Thymus (tissue), 11 donors: ENCODE measurements around the gene DNAJC16. TPM values are rescaled to one million over a fixed set of nuclear protein-coding genes. Genes with fewer than 3 reads are reported as not detected.
"Not testable (repeated sequence)": the region's sequence is repeated elsewhere in the genome, so short reads cannot be mapped to it uniquely, and the experiment has no call there.

Experiments
- DNase-seq, 9 donors: peaks; one replicate each; pipeline ENCODE4 v3.0.0-alpha.2; 2013; ENCODE audit warnings: low spot score in 9 of 9, low read depth in 6 of 9, missing footprints in 1 of 9
- H3K27ac ChIP-seq, 2 donors: one replicate each; pipeline ENCODE4 v1.5.1; 2013; ENCODE audit warnings: control low read depth in 1 of 2, low read depth in 1 of 2, low read length in 1 of 2, mild to moderate bottlenecking in 1 of 2, moderate library complexity in 1 of 2
- H3K27me3 ChIP-seq, 2 donors: one replicate each; pipeline ENCODE4 v1.5.1; 2013; ENCODE audit warnings: low read length in 1 of 2; ENCODE audit not compliant: control insufficient read depth in 2 of 2, insufficient read depth in 1 of 2
- H3K36me3 ChIP-seq, 2 donors: one replicate each; pipeline ENCODE4 v1.5.1; 2013; ENCODE audit warnings: low read length in 1 of 2, mild to moderate bottlenecking in 1 of 2, moderate library complexity in 1 of 2; ENCODE audit not compliant: control insufficient read depth in 2 of 2, insufficient read depth in 2 of 2
- H3K4me1 ChIP-seq, 2 donors: one replicate each; pipeline ENCODE4 v1.5.1; 2013; ENCODE audit warnings: low read length in 2 of 2; ENCODE audit not compliant: control insufficient read depth in 2 of 2, insufficient read depth in 2 of 2
- H3K4me3 ChIP-seq, 2 donors: one replicate each; pipeline ENCODE4 v1.5.1; 2013; ENCODE audit warnings: low read length in 2 of 2, control low read depth in 1 of 2, mild to moderate bottlenecking in 1 of 2
- H3K9me3 ChIP-seq, 2 donors: one replicate each; pipeline ENCODE4 v1.5.1; 2013; ENCODE audit warnings: low read length in 1 of 2, mild to moderate bottlenecking in 1 of 2; ENCODE audit not compliant: control insufficient read depth in 2 of 2, insufficient read depth in 1 of 2
- WGBS: extraction: QIAGEN DNeasy Blood & Tissue Kit; methylation state at CpG from one replicate; pipeline ENCODE4 v1.1.7; 2013; 5-methylcytosine and 5-hydroxymethylcytosine counted together
- polyA plus RNA-seq: library from polyadenylated mRNA; stranded (reverse); fragments of 200-250 nt; gene quantifications from one replicate; pipeline ENCODE4 v1.2.3, GENCODE V29; 2013
- total RNA-seq: library from RNA; stranded (reverse); fragments of 120-200 nt; gene quantifications from one replicate; pipeline ENCODE4 v1.2.4, GENCODE V29; 2013
- donor health status: healthy.

Gene DNAJC16
- total and polyA plus RNA-seq, 2 donors, result 6.5 to 8.4 TPM

DNA sequence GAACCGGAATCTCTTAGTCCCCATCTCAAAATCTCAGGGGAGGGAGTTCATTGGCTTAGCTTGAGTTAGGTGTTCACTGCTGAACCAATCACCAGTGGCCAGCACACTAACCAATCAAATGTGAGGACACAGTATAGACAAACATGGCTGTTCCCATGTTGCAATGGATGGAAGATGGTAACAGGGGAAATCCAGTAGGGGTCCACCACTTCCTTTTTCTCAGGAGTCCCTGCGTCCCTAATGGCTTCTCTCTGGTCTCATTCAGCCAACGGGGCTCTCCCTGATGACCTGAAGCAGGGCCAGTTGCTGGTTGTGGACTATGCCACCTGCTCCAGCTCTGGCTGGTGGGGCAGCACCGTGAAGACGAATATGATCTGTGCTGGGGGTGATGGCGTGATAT lies 41.0 kb upstream of the DNAJC16 start:
- H3K36me3 ChIP-seq, result no peaks in the 10 kb centered on the region
- H3K4me3 ChIP-seq, result no peak overlapping the region
- WGBS, result 99% methylated on average over 6 of the region's 6 CpGs
- no peaks in the 10 kb centered on the region for H3K27me3 ChIP-seq
- no peak for DNase-seq
- no peaks in the 10 kb centered on the region for H3K9me3 ChIP-seq
- no peak overlapping the region for H3K27ac ChIP-seq
- no peaks in the 10 kb centered on the region for H3K4me1 ChIP-seq

- DNase-seq, H3K9me3 ChIP-seq, H3K4me3 ChIP-seq, H3K4me1 ChIP-seq, H3K27ac ChIP-seq, H3K36me3 ChIP-seq, H3K27me3 ChIP-seq: not testable (repeated sequence)
- WGBS, result 97% methylated on average over 17 of the region's 17 CpGs
These were observed 39.6 kb upstream of the DNAJC16 start for GRCh38 chr1:15486844-15487610.

DNA sequence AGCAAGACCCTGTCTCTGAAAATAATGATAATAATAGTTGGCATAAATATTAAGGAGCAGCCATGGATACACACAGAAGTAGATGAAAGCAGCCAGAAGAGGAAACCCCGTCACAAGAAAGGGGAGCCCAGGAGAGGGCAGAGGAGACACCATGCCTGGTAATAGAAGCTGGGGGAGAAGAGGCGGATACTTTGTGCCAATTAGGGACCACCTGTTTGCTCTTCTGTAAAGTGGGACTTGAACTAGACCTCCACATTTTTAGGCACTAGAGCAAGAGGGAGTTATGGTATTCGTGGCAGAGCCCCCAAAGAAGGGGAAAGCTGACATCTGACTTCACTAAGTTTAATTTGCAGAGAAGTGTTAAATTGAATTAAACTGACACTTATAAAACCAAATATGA lies 38.3 kb upstream of the DNAJC16 start:
- 95% methylated on average over 3 of the region's 3 CpGs for WGBS

DNA sequence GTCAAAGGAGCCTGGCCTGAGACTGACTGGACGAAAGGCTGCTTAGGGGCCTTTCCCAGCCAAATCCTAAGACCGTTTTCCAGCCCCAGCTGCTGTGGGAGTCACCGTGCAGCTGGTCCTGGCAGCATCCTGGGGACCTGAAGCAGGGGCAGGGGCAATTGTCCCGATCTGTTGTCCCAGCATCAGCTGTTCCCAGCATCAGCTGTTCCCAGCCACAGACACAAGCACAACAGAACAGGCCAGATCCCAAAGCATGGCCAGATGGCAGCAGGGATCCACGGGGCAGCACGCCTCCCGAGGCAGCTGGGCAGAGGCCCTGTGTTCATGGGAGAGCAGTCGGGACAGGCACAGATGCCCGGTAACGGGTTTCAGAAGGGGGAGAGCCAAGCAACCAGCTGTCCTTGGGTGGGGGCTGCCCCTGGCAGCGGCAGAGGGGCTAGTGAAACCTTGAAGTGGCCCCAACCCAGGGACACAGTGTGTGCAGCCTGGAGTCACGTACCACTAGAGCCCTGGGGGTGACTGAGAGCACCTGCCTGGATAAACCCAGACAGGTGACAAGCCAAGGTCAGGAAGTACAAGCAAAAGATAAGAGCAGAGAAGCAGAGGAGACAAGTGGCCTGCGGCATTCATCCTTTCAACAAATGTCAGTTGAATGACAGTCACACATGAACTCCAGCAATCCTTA lies 37.5 kb upstream of the DNAJC16 start:
- H3K4me3 ChIP-seq, result no peak overlapping the region
- 96% methylated on average over 13 of the region's 13 CpGs for WGBS
- peaks cover 3 to 11% of the 10 kb centered on the region in 2 donors for H3K36me3 ChIP-seq
- H3K4me1 ChIP-seq, result no peaks in the 10 kb centered on the region
- H3K9me3 ChIP-seq, result no peaks in the 10 kb centered on the region
- no peaks in the 10 kb centered on the region for H3K27me3 ChIP-seq
- DNase-seq, result no peak
- H3K27ac ChIP-seq, result no peak overlapping the region

More for the DNA sequence above, 38.3 kb upstream of the DNAJC16 start:
- no peak for DNase-seq
- Histone ChIP-seq H3K9me3 (no peaks in the 10 kb centered on the region), H3K27ac (no peak overlapping the region), H3K27me3 (no peaks in the 10 kb centered on the region), H3K36me3 (peaks cover 3 to 4% of the 10 kb centered on the region in 2 donors), H3K4me1 (no peaks in the 10 kb centered on the region), H3K4me3 (no peak overlapping the region)

DNA sequence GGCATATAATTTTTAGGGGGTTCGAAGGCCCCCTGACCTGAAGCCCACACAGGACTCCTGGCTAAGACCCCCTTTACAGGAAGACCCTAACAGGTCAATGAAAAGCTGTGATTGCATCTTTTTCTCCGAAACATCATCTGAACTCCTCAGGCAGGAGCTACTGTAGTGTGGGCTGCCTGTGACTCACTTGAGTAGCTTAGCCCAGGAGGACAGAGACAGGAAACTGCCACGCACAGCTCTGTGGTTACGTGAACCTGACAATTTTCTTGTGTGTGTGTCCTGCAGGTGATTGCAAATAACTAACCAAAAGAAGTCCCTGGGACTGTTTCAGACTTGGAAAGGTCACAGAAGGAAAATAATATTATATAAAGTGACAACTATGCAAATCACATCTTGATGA lies 35.6 kb upstream of the DNAJC16 start:
- not testable (repeated sequence) for H3K27me3 ChIP-seq, H3K4me1 ChIP-seq, DNase-seq, H3K9me3 ChIP-seq, H3K27ac ChIP-seq, H3K4me3 ChIP-seq
- peaks cover 3 to 18% of the 10 kb centered on the region in 2 donors for H3K36me3 ChIP-seq
- 72% methylated on average over 4 of the region's 4 CpGs for WGBS

DNA sequence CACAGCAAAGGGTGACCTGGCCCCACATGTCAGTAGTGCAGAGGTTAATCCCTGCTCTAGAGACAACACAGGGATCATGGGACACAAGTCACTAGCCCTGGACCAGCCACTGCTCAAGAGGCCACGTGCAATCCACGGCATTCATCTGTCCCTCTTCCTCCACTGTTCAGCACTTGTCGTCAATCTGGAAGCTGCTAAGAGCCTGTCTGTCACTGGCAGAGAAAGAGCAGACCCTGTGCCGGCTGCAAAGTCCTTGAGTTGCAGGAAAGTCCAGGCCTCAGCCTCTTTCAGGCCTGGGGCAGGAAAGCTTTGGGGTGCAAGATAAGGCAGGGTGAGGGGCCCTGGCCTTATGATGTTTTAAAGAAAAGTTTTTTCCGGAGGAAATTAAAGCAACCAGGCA lies 34.1 kb upstream of the DNAJC16 start:
- Histone ChIP-seq H3K4me1 (no peaks in the 10 kb centered on the region), H3K9me3 (no peaks in the 10 kb centered on the region), H3K27me3 (no peaks in the 10 kb centered on the region), H3K4me3 (no peak overlapping the region), H3K36me3 (peaks cover 3 to 18% of the 10 kb centered on the region in 2 donors), H3K27ac (no peak overlapping the region)
- 98% methylated on average over 5 of the region's 5 CpGs for WGBS
- DNase-seq, result no peak

DNA sequence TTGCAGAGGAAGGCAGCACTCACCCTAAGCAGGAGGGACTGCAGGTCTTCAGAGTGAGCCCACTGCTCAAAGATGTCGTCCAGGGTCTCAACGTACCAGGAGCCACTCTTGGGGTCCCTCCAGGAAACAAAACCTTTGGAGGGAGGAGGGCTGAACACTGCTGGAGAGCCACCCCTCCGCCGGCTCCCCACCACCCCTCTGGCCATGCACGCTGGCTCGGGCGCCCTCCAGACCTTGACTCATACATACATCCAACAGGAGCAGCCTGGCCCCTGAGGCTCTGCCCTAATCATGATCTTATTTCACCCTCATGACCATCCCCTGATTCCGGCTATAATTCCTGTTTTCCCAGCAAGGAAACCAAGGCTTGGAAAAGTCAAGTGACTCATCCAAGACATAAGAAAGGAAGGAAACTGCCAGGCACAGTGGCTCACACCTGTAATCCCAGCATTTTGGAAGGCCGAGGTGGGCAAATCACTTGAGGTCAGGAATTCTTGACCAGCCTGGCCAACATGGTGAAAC lies 32.7 kb upstream of the DNAJC16 start:
- no peak overlapping the region for H3K27ac ChIP-seq
- WGBS, result 94% methylated on average over 9 of the region's 9 CpGs
- H3K4me1 ChIP-seq, result no peaks in the 10 kb centered on the region
- peaks cover 3 to 18% of the 10 kb centered on the region in 2 donors for H3K36me3 ChIP-seq
- DNase-seq, result no peak
- no peak overlapping the region for H3K4me3 ChIP-seq
- H3K9me3 ChIP-seq, result no peaks in the 10 kb centered on the region
- H3K27me3 ChIP-seq, result no peaks in the 10 kb centered on the region

- H3K27me3 ChIP-seq, result no peaks in the 10 kb centered on the region
- DNase-seq, result no peak
- no peak overlapping the region for H3K27ac ChIP-seq
- peaks cover 0 to 1% of the 10 kb centered on the region in 2 donors for H3K36me3 ChIP-seq
- H3K4me1 ChIP-seq, result no peaks in the 10 kb centered on the region
- H3K4me3 ChIP-seq, result no peak overlapping the region
- WGBS, result 90% methylated on average over 19 of the region's 19 CpGs
- H3K9me3 ChIP-seq, result no peaks in the 10 kb centered on the region
These were observed 26.2 kb upstream of the DNAJC16 start for GRCh38 chr1:15500184-15501178.
